ENCODE data around the gene WNT1. TPM values are rescaled to one million over a fixed set of nuclear protein-coding genes. Genes with fewer than 3 reads are reported as not detected.

The WNT1 gene
- total and polyA plus RNA-seq, 2 donors (not counting 3 experiments of a cell fraction or from before 2014, with no cell fraction given) = not detected

- H3K9ac ChIP-seq (replicated peaks; ENCODE audit: extremely low read depth, insufficient read depth, low read length) = no peak overlapping the region
- H3K9me3 ChIP-seq (replicated peaks; ENCODE audit: control insufficient read depth, insufficient read depth, low read length) = no peaks in the 10 kb centered on the region
- no peaks in the 10 kb centered on the region for H3K9me1 ChIP-seq (replicated peaks; ENCODE audit: control insufficient read depth, extremely low read depth, insufficient read depth, low read length)
- no peak overlapping the region for H3K27ac ChIP-seq (ENCODE audit: insufficient read depth, low read depth, low read length)
- H3K27me3 ChIP-seq (ENCODE audit: control insufficient read depth in 2 of 2, insufficient read depth in 2 of 2, low read length in 2 of 2) = no peaks in the 10 kb centered on the region
- FAIRE-seq (no peak), DNase-seq (ENCODE audit: low read depth, low spot score) (no peak)
- no peak for TF ChIP-seq CTCF (IDR thresholded peaks at IDR 0.05; ENCODE audit: extremely low read depth in 1 of 2, insufficient read depth in 1 of 2, low read depth in 1 of 2, low read length in 2 of 2)
- intact Hi-C loops (cut with micrococcal nuclease) = no loop called here
- CTCF ChIA-PET = interaction anchor here (1.3 to 1.5 kb wide), 2 partner anchors 8 to 16 kb away, joined by 7 to 8 read pairs; no protein-coding TSS in a partner anchor
- no TSS peak for BruUV-seq (replicated peaks)
- POLR2A ChIA-PET = no interaction called here
- H3K4me2 ChIP-seq (ENCODE audit: insufficient read depth, low read length) = no peak overlapping the region
- H3K79me2 ChIP-seq (ENCODE audit: control insufficient read depth, insufficient read depth, low read length) = no peaks in the 10 kb centered on the region
- peaks cover 37 to 68% of the 10 kb centered on the region in 2 experiments for H3K36me3 ChIP-seq (ENCODE audit: control insufficient read depth in 2 of 2, extremely low read depth in 1 of 2, insufficient read depth in 2 of 2, low read length in 2 of 2)
- no peak overlapping the region for H3K4me3 ChIP-seq (replicated peaks in 1 of 3; ENCODE audit: insufficient read depth in 1 of 3, low read depth in 1 of 3, low read length in 3 of 3)
- no peaks in the 10 kb centered on the region for H4K20me1 ChIP-seq (replicated peaks; ENCODE audit: control insufficient read depth, extremely low read depth, insufficient read depth, low read length)
- dilution Hi-C loops (cut with MboI; ENCODE audit: extremely low pct_ligation_motif_present, low sequenced_read_pairs) = no loop called here
- H3K4me1 ChIP-seq (ENCODE audit: control insufficient read depth, extremely low read depth, insufficient read depth, low read length) = no peaks in the 10 kb centered on the region
- no peak overlapping the region for H2AFZ ChIP-seq (ENCODE audit: low read depth, low read length)
Observed at GRCh38 chr12:49027846-49028555, 49.9 kb downstream of the WNT1 start.

GRCh38 chr12:49028666-49029275 is 50.6 kb downstream of the WNT1 start:
- Histone ChIP-seq H3K4me2 (ENCODE audit: insufficient read depth, low read length) (no peak overlapping the region), H3K9me1 (replicated peaks; ENCODE audit: control insufficient read depth, extremely low read depth, insufficient read depth, low read length) (no peaks in the 10 kb centered on the region), H3K36me3 (ENCODE audit: control insufficient read depth in 2 of 2, extremely low read depth in 1 of 2, insufficient read depth in 2 of 2, low read length in 2 of 2) (peaks cover 37 to 74% of the 10 kb centered on the region in 2 experiments), H3K79me2 (ENCODE audit: control insufficient read depth, insufficient read depth, low read length) (no peaks in the 10 kb centered on the region), H3K9me3 (replicated peaks; ENCODE audit: control insufficient read depth, insufficient read depth, low read length) (no peaks in the 10 kb centered on the region), H3K4me3 (replicated peaks in 1 of 3; ENCODE audit: insufficient read depth in 1 of 3, low read depth in 1 of 3, low read length in 3 of 3) (no peak overlapping the region), H3K9ac (replicated peaks; ENCODE audit: extremely low read depth, insufficient read depth, low read length) (no peak overlapping the region), H4K20me1 (replicated peaks; ENCODE audit: control insufficient read depth, extremely low read depth, insufficient read depth, low read length) (no peaks in the 10 kb centered on the region), H3K27me3 (ENCODE audit: control insufficient read depth in 2 of 2, insufficient read depth in 2 of 2, low read length in 2 of 2) (no peaks in the 10 kb centered on the region), H2AFZ (ENCODE audit: low read depth, low read length) (no peak overlapping the region), H3K27ac (ENCODE audit: insufficient read depth, low read depth, low read length) (no peak overlapping the region), H3K4me1 (ENCODE audit: control insufficient read depth, extremely low read depth, insufficient read depth, low read length) (no peaks in the 10 kb centered on the region)
- no peak for FAIRE-seq
- no TSS peak for BruUV-seq (replicated peaks)
- TF ChIP-seq FOS (IDR thresholded peaks at IDR 0.05; ENCODE audit: borderline replicate concordance, insufficient read depth, low read length) (no peak), EZH2 (IDR thresholded peaks at IDR 0.05; ENCODE audit: borderline replicate concordance, low read depth, low read length, severe bottlenecking) (no peak), JUN (IDR thresholded peaks at IDR 0.05; ENCODE audit: borderline replicate concordance, insufficient read depth, insufficient read length, low read depth) (no peak), POLR2A (IDR thresholded peaks at IDR 0.05; ENCODE audit: low read depth, low read length) (no peak)
- no peak for DNase-seq (ENCODE audit: low read depth, low spot score)
- CTCF ChIA-PET = interaction anchor here (1.1 to 2.2 kb wide), 4 partner anchors 9 to 17 kb away, joined by 4 to 8 read pairs (median 8); no protein-coding TSS in a partner anchor
- POLR2A ChIA-PET = no interaction called here
- intact Hi-C loops (cut with micrococcal nuclease) (no loop called here), dilution Hi-C loops (cut with MboI; ENCODE audit: extremely low pct_ligation_motif_present, low sequenced_read_pairs) (no loop called here)

Data from endothelial cell of umbilical vein (primary cell).